ENCODE data around the gene TMEM184A.
A peak's percentile ranks its signal among the peaks of the same experiment; 100 is the strongest.

The TMEM184A gene

GRCh38 chr7:1550005-1550845, 5.8 kb downstream of the TMEM184A start:
- no peak for DNase-seq

DNA sequence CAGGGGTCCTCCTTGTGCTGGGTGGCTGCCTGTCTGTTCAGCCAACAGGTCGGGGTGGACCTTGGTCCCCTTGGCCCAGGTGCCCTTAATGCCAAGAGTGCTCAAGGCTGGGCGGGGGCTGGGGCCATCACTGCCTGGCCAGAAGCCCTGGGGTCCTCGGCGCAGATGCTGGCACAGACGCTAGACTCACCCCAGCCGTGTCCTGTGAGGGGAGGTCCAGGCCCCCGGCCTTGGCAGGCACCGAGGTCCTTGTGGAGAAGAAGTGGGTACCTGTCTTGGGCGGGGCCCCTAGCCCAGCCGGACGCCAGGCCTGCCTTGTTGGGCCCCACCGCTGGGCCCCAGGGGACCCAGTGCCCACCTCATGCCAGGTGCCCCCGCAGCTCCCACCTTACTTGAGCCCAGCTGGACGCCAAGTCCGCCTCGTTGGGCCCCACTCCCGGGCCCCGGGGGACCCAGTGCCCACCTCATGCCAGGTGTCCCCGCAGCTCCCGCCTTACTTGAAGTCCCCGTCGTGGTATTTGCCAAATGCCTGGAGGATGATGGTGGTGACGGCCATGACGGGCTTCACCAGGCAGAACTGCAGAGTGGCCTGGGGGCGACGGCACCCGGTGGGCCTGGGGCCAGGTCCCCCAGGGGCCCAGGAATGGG, 6.5 kb downstream of the TMEM184A start:
- DNase-seq = no peak

DNA sequence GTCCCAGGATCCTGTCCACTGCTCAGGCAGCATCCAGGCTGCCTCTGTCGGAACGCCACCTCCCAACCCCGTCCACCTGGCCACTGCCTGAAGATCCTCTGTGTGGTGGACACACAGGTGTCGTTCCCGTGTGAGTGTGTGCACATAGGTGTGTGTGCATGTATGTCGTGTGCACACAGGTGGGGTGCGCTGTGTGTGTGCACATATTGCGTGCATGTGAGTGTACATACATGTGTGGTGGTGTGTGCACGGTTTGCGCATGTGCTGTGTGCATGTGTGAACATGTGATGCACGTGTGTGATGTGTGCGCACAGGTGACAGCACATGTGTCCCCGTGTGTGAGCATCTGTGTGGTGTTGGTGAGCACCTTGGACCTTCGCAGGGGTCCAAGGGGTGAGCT, 7.1 kb downstream of the TMEM184A start:
- no peak for DNase-seq

GRCh38 chr7:1548438-1548831, 7.6 kb downstream of the TMEM184A start:
- DNase-seq = peak; percentile 51

DNA sequence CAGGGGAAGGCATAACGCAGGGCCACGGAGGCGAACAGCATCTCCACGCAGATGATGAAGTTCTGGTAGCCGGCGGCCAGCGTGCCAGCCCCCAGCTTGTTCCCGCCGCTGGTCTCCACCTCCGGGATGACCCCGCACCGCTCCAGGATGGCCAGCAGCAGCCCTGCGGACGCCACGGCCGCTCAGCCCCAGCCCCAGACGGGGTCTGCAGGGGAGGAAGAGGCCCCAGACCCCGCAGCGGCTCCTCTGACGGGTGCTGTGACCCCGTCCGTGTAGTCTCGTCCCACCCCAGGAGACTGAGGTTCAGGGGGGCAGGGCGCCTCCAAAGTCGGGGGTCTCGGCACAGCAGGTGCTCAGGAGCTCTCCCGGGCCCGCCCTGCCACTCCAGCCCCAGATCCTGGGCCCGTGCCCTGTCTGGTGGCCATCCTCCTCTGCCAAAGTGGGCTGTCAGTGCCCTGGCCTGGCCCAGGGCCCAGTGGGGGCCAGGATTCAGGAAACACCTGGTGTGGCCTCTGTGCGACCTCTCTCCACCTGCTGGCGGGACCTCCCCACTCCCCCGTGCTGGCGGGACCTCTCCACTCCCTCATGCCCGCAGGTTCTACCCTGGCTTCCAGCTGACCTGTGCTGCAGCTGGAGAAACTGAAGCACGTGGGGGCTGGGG, 8.1 kb downstream of the TMEM184A start:
- no peak for DNase-seq

DNA sequence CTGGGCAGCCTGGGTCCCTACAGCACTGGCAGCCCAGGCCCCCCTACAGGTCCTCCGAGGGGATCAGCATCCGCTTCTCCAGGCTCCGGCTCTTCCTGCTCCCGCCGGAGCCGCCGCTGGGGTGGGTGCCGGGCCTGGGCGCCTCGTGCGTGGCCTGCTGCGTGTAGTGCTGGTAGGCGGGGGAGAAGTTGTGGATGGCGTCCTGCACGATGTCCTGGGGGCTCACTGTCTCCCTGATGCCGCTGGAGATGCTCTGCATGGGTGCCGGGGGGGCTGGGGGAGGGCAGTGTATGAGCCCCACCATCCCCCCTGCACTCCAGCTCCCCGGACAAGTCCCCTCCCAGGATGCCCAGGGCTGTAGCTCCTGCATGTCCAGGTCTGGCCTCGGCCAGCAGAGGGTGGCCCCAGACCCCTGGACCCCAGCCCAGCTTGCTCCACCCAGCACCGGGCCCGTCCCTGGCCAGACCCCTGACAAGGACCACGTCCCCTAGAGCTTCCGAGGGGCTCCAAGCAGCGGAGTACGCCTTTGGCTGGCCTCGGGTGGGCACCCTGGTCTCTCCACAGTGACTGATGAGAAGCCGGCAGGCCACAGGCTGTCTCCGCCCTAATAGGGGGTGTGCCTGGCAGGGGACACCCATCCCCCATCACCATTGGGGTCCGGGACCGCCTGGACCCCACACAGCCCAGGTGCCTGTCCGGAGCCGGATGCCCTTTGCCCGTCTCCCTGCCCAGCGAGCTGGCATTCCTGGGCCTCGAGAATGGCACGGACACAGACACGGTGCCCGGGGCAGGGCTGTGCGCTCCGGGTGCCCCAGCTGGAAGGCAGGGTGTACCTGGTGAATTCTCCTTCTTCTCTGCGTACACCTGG, 8.9 kb downstream of the TMEM184A start:
- no peak for DNase-seq

DNA sequence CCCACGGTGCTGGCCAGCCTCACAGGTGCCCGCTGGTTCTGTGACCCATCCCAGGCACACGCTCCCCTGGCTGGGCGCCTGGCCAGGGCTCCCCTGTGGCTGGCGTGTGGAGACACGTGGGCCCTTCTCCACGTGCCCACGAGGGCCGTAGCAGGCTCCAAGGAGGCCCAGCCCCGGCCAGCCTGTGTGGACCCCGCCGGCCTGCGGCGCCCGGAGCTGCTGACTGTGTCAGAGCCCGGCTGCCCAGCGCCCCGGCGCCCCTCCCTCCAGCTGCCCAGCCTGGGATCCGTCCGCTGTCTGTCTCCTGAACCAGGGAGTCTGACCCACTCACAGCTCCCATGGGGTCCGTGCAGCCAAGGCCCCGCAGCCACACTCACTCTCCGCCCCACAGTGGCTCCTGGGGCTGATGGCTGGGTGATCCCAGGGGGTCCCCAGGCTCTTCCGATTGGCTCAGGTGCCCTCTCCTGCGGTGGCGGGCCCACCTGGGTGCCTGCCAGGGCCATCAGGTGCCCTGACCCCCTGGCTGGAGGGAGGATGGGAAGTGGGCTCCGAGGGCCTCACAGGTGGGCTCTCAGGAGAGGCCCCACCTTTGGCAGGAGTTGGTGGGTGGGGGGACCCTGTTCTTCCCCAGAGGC, 9.6 kb downstream of the TMEM184A start:
- no peak for DNase-seq

DNA sequence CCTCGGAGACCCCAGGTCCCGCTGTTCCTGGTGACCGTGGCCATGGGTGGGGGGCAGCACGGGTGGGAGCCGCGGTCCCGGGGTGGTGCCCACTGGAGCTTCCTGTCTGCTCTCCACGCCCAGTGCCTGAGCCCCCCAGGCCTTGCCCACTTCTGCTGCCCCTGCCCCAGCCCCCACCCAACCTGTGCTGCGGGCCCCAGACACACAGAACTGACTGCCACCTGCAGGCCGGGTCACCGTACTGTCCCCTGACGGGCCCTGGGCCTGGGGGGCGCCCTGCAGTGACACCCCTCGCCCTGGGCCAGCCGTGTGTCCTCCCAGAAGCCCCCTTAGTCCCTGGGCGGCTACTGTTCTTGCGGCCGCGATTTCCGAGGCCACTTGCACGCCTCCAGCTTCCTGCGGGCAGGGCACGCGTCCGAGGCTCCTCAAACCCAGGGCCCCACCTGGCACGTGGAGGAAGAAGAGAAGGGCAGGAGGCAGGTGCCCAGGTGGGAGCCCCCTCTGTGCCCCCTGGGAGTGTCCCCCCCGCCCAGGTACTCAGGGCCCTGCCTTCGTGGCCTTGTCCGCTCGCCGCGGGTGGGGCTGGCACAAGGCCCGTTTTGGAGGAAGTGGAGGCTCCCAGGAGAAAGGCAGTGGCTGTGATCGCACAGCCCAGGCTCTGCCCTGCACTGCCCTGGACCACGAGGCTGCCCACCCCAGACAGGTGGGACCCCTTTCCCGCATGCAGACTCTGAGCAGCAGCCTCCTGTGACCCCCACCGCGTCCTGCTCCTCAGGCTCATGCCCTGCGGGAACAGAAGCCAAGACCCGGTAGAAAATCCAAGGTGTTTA, 10.4 kb downstream of the TMEM184A start:
- DNase-seq = no peak

- DNase-seq = no peak
Measured at GRCh38 chr7:1544896-1545416, 11.0 kb downstream of the TMEM184A start.

DNA sequence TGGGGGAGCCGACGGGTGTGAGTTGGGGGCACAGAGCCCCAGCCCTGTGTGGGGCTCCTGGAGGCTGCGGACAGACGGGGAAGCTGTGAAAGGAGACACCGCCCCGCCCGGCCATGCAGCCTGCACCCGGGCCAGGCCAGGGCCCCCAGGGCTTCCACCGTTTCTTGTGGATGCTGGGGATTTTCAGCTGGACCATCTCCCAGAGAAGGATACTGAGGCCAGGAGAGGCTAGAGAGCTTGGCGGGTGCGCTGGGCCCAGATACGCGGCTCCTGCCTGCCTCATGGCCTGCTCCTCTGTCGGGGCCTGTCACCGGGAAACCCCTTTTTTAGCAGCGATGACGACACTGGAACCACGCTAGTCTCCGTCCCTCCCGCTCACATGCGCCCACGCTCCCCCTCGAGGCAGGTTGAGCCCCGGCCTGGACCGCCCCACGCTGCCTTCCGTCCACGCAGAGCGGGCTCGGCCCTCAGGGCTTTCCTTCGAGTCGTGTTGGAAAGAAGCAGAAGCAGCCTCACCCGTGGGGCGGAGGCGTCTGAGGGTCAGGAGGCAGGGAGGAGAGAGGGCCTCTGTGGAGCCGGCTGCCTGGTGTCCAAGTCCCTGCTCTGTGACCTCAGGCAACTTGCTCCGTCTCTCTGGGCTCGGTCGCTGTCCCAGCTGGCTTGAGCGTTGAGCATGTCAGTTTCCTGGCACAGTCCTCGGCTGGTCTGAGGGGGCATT, 11.7 kb downstream of the TMEM184A start:
- no peak for DNase-seq

DNA sequence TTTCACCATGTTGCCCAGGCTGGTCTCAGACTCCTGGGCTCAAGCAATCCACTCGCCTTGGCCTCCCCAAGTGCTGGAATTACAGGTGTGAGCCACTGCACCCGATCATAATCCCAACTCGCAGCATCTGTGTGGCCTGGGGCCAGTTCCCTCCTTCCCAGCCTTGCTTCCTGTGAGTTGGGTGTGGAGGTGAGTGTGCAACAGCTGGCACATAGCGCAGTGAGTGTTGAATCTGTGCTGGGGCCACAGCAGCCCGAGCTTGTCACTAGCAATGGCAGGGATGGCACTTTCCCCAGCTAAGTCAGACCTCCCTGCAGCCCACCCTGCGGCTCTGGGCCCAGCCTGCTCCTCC, 12.2 kb downstream of the TMEM184A start:
- DNase-seq = no peak

- no peak for DNase-seq
Measured at GRCh38 chr7:1542841-1543747, 12.9 kb downstream of the TMEM184A start.

DNA sequence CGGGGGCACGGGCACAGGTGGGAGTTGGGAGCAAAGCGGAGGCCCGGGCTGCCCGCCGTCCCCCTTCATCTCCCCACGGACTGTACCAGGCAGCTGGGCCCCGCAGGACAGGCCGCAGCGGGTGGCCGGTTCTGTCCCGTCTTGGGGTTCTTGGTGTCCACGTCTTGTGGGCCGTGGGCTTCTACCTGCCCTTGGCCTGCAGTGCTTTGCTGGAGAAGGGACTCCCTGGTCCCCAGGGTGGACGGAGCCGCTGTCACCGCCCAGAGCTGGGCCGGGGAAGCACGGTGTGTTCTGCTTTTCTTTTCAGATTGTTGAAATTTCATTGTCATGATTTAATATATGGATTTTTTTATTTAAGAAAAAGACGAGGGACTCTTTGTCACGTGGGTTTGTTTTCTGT, 13.7 kb downstream of the TMEM184A start:
- no peak for DNase-seq

GRCh38 chr7:1541431-1542162, 14.4 kb downstream of the TMEM184A start:
- DNase-seq = no peak

DNA sequence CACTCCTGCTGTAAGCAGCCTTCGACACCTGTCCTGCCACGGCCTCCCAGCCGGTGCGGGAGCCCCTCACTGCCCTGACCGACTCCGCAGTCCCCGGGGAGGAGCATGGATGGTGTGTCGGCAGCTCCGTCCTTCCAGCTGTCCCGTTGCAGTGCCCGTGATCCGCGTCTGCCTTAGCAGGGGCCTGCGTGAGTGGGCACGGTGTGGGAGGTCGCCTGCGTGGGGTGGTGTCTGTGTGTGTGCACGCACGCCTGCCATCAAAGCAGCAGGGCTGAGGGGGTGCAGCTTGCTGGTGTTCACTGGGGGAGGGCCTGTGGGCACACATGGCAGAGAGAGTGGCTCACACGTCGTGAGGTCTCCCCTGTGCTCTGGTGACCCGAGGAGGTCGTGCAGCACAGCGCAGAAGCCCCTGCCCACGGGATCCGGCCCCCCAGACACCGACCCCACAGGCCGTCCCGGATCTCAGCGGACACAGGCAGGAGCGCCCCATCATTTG, 15.2 kb downstream of the TMEM184A start:
- no peak for DNase-seq

DNA sequence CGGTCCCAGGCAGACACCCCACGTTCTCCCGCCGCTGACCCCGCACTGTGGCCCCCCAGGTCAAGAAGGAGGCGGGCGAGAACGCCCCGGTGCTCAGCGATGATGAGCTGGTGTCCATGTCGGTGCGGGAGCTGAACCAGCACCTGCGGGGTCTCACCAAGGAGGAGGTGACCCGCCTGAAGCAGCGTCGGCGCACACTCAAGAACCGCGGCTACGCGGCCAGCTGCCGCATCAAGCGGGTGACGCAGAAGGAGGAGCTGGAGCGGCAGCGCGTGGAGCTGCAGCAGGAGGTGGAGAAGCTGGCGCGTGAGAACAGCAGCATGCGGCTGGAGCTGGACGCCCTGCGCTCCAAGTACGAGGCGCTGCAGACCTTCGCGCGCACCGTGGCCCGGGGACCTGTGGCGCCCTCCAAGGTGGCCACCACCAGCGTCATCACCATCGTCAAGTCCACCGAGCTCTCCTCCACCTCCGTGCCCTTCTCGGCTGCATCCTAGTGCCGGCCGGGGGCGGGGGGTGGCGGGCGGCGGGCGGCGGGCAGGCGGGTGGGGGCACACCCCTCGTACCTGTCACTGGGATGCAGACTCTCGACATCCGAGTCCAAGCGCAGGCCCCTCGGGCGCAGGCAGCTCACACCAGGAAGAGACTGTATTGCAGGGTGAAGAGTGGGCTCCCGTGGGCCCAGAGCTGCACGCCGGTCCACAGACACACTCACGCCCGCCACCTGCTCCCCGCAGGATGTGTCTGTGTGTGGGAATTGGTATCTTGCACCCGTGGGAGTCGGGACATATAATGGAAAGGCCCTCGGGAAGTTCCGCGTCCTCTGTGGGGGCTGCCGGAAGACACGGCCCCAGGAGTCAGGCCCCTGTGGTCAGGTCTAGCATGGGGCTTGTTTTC, 15.9 kb downstream of the TMEM184A start:
- DNase-seq = no peak

DNA sequence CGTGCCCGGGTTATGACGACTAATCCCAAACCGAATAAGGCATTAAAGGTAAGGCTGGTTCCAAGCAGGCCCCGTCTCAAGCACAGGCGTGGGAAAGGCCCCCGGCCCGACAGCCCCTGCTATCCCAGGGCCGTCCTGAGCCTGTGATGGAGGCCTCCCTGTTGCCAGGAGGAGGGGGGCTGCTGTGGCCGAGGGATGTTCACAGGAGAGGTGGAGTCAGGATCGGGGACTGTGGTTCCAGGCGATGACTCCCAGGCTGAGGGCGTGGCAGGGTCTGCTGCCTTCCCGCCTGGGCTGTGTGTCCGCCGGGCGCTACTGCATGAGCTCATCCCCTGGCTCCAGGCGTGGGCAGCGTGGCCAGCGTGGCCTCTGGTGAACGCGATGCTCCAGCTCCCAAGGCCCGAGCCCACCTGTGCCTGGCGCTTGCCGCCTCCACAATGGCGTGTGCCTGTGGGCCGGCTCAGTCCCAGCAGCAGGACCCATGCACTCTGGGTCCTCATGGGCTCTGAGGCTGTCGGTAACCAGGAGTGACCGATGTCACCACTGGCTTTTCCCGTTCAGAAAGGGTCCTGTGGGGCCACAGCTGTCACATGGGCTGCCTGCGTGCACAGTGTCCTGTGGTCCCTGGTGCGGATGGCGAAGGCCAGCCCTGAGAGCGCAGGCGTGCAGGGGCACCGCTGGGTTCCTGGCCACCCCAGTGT, 16.7 kb downstream of the TMEM184A start:
- DNase-seq = no peak

Measured in hematopoietic multipotent progenitor cell treated with erythropoietin and hydrocortisone succinate and interleukin-3 and kit ligand, for 4 days (in vitro differentiated cells).